ENCODE measurements around the gene PCNX3.

- TF ChIP-seq CTCF (IDR thresholded peaks at IDR 0.05) (no peak), POLR2A (IDR thresholded peaks at IDR 0.05) (no peak)
Observed at GRCh38 chr11:65609665-65610064, 5.9 kb upstream of the PCNX3 start.
